IMR-90 (cell line): ENCODE data around the gene SEPTIN8. TPM values are rescaled to one million over a fixed set of nuclear protein-coding genes. Genes with fewer than 3 reads are reported as not detected.
A peak's percentile ranks its signal among the peaks of the same experiment; 100 is the strongest.

Experiments used
- ATAC-seq: fragments of 200-7000 bp; cut with Tn5 transposase; 2 replicates; pipeline ENCODE4 v1.9.1; 2020; ENCODE audit warnings: low read depth, mild to moderate bottlenecking, moderate library complexity
- BruUV-seq: library from RNA; stranded (reverse); fragments of 400-500 nt; replicated peaks from 2 replicates; lab custom pipeline; 2021; lab: Mats Ljungman, UMichigan
- CTCF ChIA-PET: fragments of 300-600 bp; formaldehyde crosslinking; extraction: SDS; loops from one replicate; lab custom pipeline; 2021; ENCODE audit warnings: antibody characterized with exemption; lab: Yijun Ruan, JAX
- POLR2A ChIA-PET: fragments of 300-600 bp; sonication (Branson Sonifier 250); formaldehyde crosslinking; loops from one replicate; lab custom pipeline; 2022; ENCODE audit warnings: antibody characterized with exemption; ENCODE audit not compliant: unreplicated experiment; lab: Charles Lee
- DNase-seq: peaks from one replicate; pipeline ENCODE4 v3.0.0; 2013
- H2AFZ ChIP-seq: replicated peaks from 2 replicates; pipeline ENCODE3; 2013; ENCODE audit warnings: low read length, mild to moderate bottlenecking; ENCODE audit not compliant: poor library complexity
- H2AK5ac ChIP-seq: 2 replicates; pipeline ENCODE4 v1.6.1; 2013; ENCODE audit warnings: low read depth, low read length, inconsistent platforms
- H2AK9ac ChIP-seq: replicated peaks from 2 replicates; pipeline ENCODE3; 2013; ENCODE audit warnings: mild to moderate bottlenecking, low read depth, low read length, moderate library complexity; ENCODE audit not compliant: poor library complexity
- H2BK120ac ChIP-seq: 2 replicates; pipeline ENCODE4 v1.6.1; 2013; ENCODE audit warnings: low read depth, low read length, inconsistent platforms
- H2BK15ac ChIP-seq: 3 replicates; pipeline ENCODE4 v1.6.1; 2013; ENCODE audit warnings: low read depth, low read length, inconsistent platforms
- H2BK20ac ChIP-seq: 2 replicates; pipeline ENCODE4 v1.6.1; 2013; ENCODE audit warnings: low read depth, mild to moderate bottlenecking, inconsistent platforms, low read length, moderate library complexity
- H2BK5ac ChIP-seq: 2 replicates; pipeline ENCODE4 v1.6.1; 2013; ENCODE audit warnings: mild to moderate bottlenecking, low read depth, low read length, inconsistent platforms; ENCODE audit not compliant: poor library complexity, severe bottlenecking
- H3K14ac ChIP-seq: replicated peaks from 2 replicates; pipeline ENCODE4 v1.6.1; 2013; ENCODE audit warnings: low read depth, low read length, inconsistent platforms
- H3K18ac ChIP-seq: 2 replicates; pipeline ENCODE4 v1.6.1; 2013; ENCODE audit warnings: low read depth, low read length, control low read depth
- H3K23ac ChIP-seq: 2 replicates; pipeline ENCODE4 v1.6.1; 2013; ENCODE audit warnings: low read depth, low read length, inconsistent platforms
- H3K27ac ChIP-seq: 2 replicates; pipeline ENCODE4 v1.5.1; 2013; ENCODE audit warnings: mild to moderate bottlenecking, control low read depth, low read length; ENCODE audit not compliant: insufficient read depth
- H3K27me3 ChIP-seq: 2 replicates; pipeline ENCODE4 v1.6.1; 2013; ENCODE audit warnings: low read length; ENCODE audit not compliant: control insufficient read depth, insufficient read depth
- H3K36me3 ChIP-seq: 2 replicates; pipeline ENCODE4 v1.6.1; 2013; ENCODE audit warnings: low read length, mixed read lengths; ENCODE audit not compliant: control insufficient read depth, insufficient read depth
- H3K4ac ChIP-seq: 2 replicates; pipeline ENCODE4 v1.6.1; 2013; ENCODE audit warnings: low read depth, low read length, inconsistent platforms
- H3K4me1 ChIP-seq: 2 replicates; pipeline ENCODE4 v1.6.1; 2013; ENCODE audit warnings: low read length, mixed read lengths; ENCODE audit not compliant: control insufficient read depth, insufficient read depth
- H3K4me2 ChIP-seq: 2 replicates; pipeline ENCODE4 v1.6.1; 2013; ENCODE audit warnings: low read depth, mild to moderate bottlenecking, control low read depth, low read length, moderate library complexity
- H3K4me3 ChIP-seq: 2 replicates; pipeline ENCODE4 v1.5.1; 2013; ENCODE audit warnings: low read depth, mild to moderate bottlenecking, control low read depth, low read length, moderate library complexity; ENCODE audit not compliant: insufficient read depth
- H3K56ac ChIP-seq: 2 replicates; pipeline ENCODE4 v1.6.1; 2013; ENCODE audit warnings: low read length, inconsistent platforms; ENCODE audit not compliant: insufficient read depth; ENCODE audit errors: extremely low read depth
- H3K79me1 ChIP-seq, 2 experiments: 2 replicates each; pipeline ENCODE4 v1.6.1; 2013; ENCODE audit warnings: low read length in 2 of 2, inconsistent platforms in 1 of 2, low read depth in 1 of 2
- H3K9ac ChIP-seq: 2 replicates; pipeline ENCODE4 v1.6.1; 2013; ENCODE audit warnings: low read depth, low read length, control low read depth
- H3K9me1 ChIP-seq: 2 replicates; pipeline ENCODE4 v1.6.1; 2013; ENCODE audit warnings: low read length, inconsistent platforms; ENCODE audit not compliant: insufficient read depth
- H3K9me3 ChIP-seq: 2 replicates; pipeline ENCODE4 v1.6.1; 2013; ENCODE audit warnings: low read length; ENCODE audit not compliant: control insufficient read depth, insufficient read depth
- H4K20me1 ChIP-seq: 2 replicates; pipeline ENCODE4 v1.6.1; 2013; ENCODE audit warnings: low read length, inconsistent platforms; ENCODE audit not compliant: insufficient read depth
- H4K5ac ChIP-seq: 2 replicates; pipeline ENCODE4 v1.6.1; 2013; ENCODE audit warnings: mild to moderate bottlenecking, low read depth, low read length, control low read depth
- H4K8ac ChIP-seq, 2 experiments: 2 replicates each; pipeline ENCODE4 v1.6.1; 2013; ENCODE audit warnings: low read depth in 2 of 2, low read length in 2 of 2, control low read depth in 1 of 2, inconsistent platforms in 1 of 2
- H4K91ac ChIP-seq: 2 replicates; pipeline ENCODE4 v1.6.1; 2013; ENCODE audit warnings: low read depth, low read length, inconsistent platforms; ENCODE audit not compliant: insufficient read depth
- BHLHE40 ChIP-seq: fragments of 150-350 bp; IDR thresholded peaks from 2 replicates; pipeline ENCODE4 v1.6.1; 2016; ENCODE audit warnings: mild to moderate bottlenecking, low read depth, low read length
- CEBPB ChIP-seq: IDR thresholded peaks from 2 replicates; pipeline ENCODE4 v1.6.1; 2012; ENCODE audit warnings: low read depth, low read length, improper control_type of control experiment
- CHD1 ChIP-seq: IDR thresholded peaks from 2 replicates; pipeline ENCODE4 v1.6.1; 2012; ENCODE audit warnings: low read depth, low read length, improper control_type of control experiment
- CTCF ChIP-seq: conservative IDR thresholded peaks from 2 replicates; pipeline ENCODE4 v1.5.1; 2012; ENCODE audit warnings: mild to moderate bottlenecking, low read depth, low read length, improper control_type of control experiment
- ELK1 ChIP-seq: fragments of 150-350 bp; IDR thresholded peaks from 2 replicates; pipeline ENCODE4 v1.6.1; 2016; ENCODE audit warnings: low read depth, mild to moderate bottlenecking, low read length, moderate library complexity, borderline replicate concordance
- FOS ChIP-seq: fragments of 150-350 bp; IDR thresholded peaks from 2 replicates; pipeline ENCODE4 v1.6.1; 2016; ENCODE audit warnings: low read depth, low read length
- MAFK ChIP-seq: IDR thresholded peaks from 2 replicates; pipeline ENCODE4 v1.6.1; 2012; ENCODE audit warnings: low read depth, low read length, improper control_type of control experiment
- MXI1 ChIP-seq: IDR thresholded peaks from 2 replicates; pipeline ENCODE4 v1.6.1; 2012; ENCODE audit warnings: low read depth, mild to moderate bottlenecking, low read length, moderate library complexity, borderline replicate concordance
- NFE2L2 ChIP-seq: fragments of 150-350 bp; IDR thresholded peaks from 2 replicates; pipeline ENCODE4 v1.6.1; 2016; ENCODE audit warnings: low read depth, mild to moderate bottlenecking, low read length
- POLR2A ChIP-seq: IDR thresholded peaks from 2 replicates; pipeline ENCODE4 v1.6.1; 2012; ENCODE audit warnings: mild to moderate bottlenecking, low read depth, low read length
- RCOR1 ChIP-seq: IDR thresholded peaks from 2 replicates; pipeline ENCODE4 v1.6.1; 2012; ENCODE audit warnings: mild to moderate bottlenecking, low read length, improper control_type of control experiment; ENCODE audit not compliant: insufficient replicate concordance
- RFX5 ChIP-seq: IDR thresholded peaks from 2 replicates; pipeline ENCODE4 v1.8.0; 2012; ENCODE audit warnings: low read depth, mild to moderate bottlenecking, low read length, moderate library complexity
- SMC3 ChIP-seq: fragments of 150-350 bp; IDR thresholded peaks from 2 replicates; pipeline ENCODE4 v1.6.1; 2016; ENCODE audit warnings: low read depth, mild to moderate bottlenecking, antibody characterized with exemption, low read length, moderate library complexity
- USF2 ChIP-seq: fragments of 150-350 bp; IDR thresholded peaks from 2 replicates; pipeline ENCODE4 v1.6.1; 2017; ENCODE audit warnings: mild to moderate bottlenecking, antibody characterized with exemption, low read length, low read depth
- WGBS, 2 experiments: methylation state at CpG; one replicate each; pipeline versions ENCODE4 v1.1.5 to v1.1.7; 2013; ENCODE audit warnings: missing lambda C conversion rate in 2 of 2; ENCODE audit not compliant: insufficient read length in 1 of 2; ENCODE audit errors: extremely low coverage in 2 of 2; 5-methylcytosine and 5-hydroxymethylcytosine counted together
- dilution Hi-C: fragments of 300-500 bp; cut with HindIII; formaldehyde crosslinking; loops from one replicate; pipeline ENCODE4 v1.14.3; 2018; ENCODE audit warnings: low sequenced_read_pairs; ENCODE audit not compliant: unreplicated experiment
- in situ Hi-C: fragments of 300-500 bp; cut with MboI; formaldehyde crosslinking; loops from 3 replicates; pipeline ENCODE4 v1.14.3; 2019; ENCODE audit warnings: low sequenced_read_pairs, inconsistent platforms, mixed read lengths
- intact Hi-C: fragments of 100-400 bp; cut with micrococcal nuclease; formaldehyde crosslinking; loops from 2 replicates; pipeline ENCODE4 v1.10.0; 2022
- polyA plus RNA-seq, 3 experiments: library from polyadenylated mRNA; depleted of rRNA; stranded (reverse); fragments of >200 nt; gene quantifications; 2 replicates each; pipeline ENCODE4 v1.2.3, GENCODE V29; 2012; ENCODE audit warnings: low replicate concordance in 1 of 3
- total RNA-seq: library from RNA; depleted of rRNA; stranded (reverse); fragments of >200 nt; gene quantifications from 2 replicates; pipeline ENCODE4 v1.2.3, GENCODE V29; 2012

Gene SEPTIN8
- total and polyA plus RNA-seq, 2 of the 4 experiments (the other 2 are of a cell fraction): 56.2 to 67.2 TPM

- Histone ChIP-seq H3K4me2 (peak overlapping the region; percentile 97), H3K9me3 (no peaks in the 10 kb centered on the region), H2AK5ac (peak overlapping the region; percentile 61), H2BK120ac (no peak overlapping the region), H2AFZ (peak overlapping the region; percentile 98), H3K27me3 (no peaks in the 10 kb centered on the region), H2BK20ac (no peak overlapping the region), H4K91ac (peak overlapping the region; percentile 21; the same call in 1 of the 2 replicates), H3K36me3 (no peaks in the 10 kb centered on the region), H4K5ac (peak overlapping the region; percentile 61), H3K4me3 (peak overlapping the region; percentile 65), H2BK5ac (peak overlapping the region; percentile 51), H2BK15ac (no peak overlapping the region), H3K79me1 (peaks cover 23 to 62% of the 10 kb centered on the region in 2 experiments), H3K56ac (peak overlapping the region; percentile 61), H3K4ac (peak overlapping the region; percentile 67), H3K27ac (peak overlapping the region; percentile 59), H4K8ac (peak overlapping the region in 1 of 2 experiments; percentile 72; a peak in 2 of 4 replicates), H3K23ac (peak overlapping the region; percentile 73; the same call in 1 of the 2 replicates), H3K9ac (peak overlapping the region; percentile 72), H3K4me1 (peaks cover 17% of the 10 kb centered on the region), H3K18ac (no peak overlapping the region; the same call in 1 of the 2 replicates), H3K14ac (peak overlapping the region; percentile 5; the same call in 1 of the 2 replicates), H4K20me1 (peaks cover 38% of the 10 kb centered on the region), H2AK9ac (peak overlapping the region; percentile 90), H3K9me1 (peaks cover 38% of the 10 kb centered on the region)
- CTCF ChIA-PET: interaction anchor here (1.9 kb wide), 1 partner anchor 37 kb away, joined by 4 read pairs; no protein-coding TSS in a partner anchor
- intact Hi-C loops (loop anchor here (2.0 kb wide), 1 partner anchor 44 kb away; no protein-coding TSS in a partner anchor), dilution Hi-C loops (no loop called here), in situ Hi-C loops (no loop called here)
- TF ChIP-seq SMC3: no peak
- TF ChIP-seq USF2: no peak
- no peak for TF ChIP-seq CEBPB
- no peak for TF ChIP-seq BHLHE40
- TF ChIP-seq RCOR1: no peak
- TF ChIP-seq POLR2A: no peak
- no peak for TF ChIP-seq MAFK
- no peak for TF ChIP-seq ELK1
- no peak for TF ChIP-seq FOS
- TF ChIP-seq RFX5: no peak
- no peak for TF ChIP-seq CTCF
- TF ChIP-seq CHD1: no peak
- no peak for TF ChIP-seq NFE2L2
- no peak for TF ChIP-seq MXI1
- WGBS, 2 experiments: 1% methylated on average over 18 of the region's 39 CpGs; no CpG with 5 or more reads in 1 of the 2 experiments
- DNase-seq (no peak), ATAC-seq (peak; percentile 33)
- POLR2A ChIA-PET: interaction anchor here (1.0 kb wide), 1 partner anchor 210 kb away, joined by 3 read pairs; no protein-coding TSS in a partner anchor
- BruUV-seq: no TSS peak
These were observed 705 bp downstream of the SEPTIN8 start for GRCh38 chr5:132776131-132776937.
